GM18502 (cell line): ENCODE data around the gene FBXO42.
"Not testable (repeated sequence)": the region's sequence is repeated elsewhere in the genome, so short reads cannot be mapped to it uniquely, and the experiment has no call there.

Experiments used
- ATAC-seq: cut with Tn5 transposase; IDR thresholded peaks from one replicate; pipeline ENCODE4 v1.9.1; 2021; ENCODE audit warnings: mild to moderate bottlenecking; ENCODE audit not compliant: unreplicated experiment, poor library complexity

Gene FBXO42

GRCh38 chr1:16275591-16275990, 76.7 kb downstream of the FBXO42 start:
- no peak for ATAC-seq

- no peak for ATAC-seq
Measured at GRCh38 chr1:16267690-16268180, 84.5 kb downstream of the FBXO42 start.

- ATAC-seq: no peak
Measured at GRCh38 chr1:16266411-16267118, 85.7 kb downstream of the FBXO42 start.

- ATAC-seq: no peak
Measured at GRCh38 chr1:16262067-16262466, 90.2 kb downstream of the FBXO42 start.

- ATAC-seq: no peak
Measured at GRCh38 chr1:16260814-16261213, 91.5 kb downstream of the FBXO42 start.

- ATAC-seq: no peak
Measured at GRCh38 chr1:16258591-16259135, 93.6 kb downstream of the FBXO42 start.

- ATAC-seq: no peak
Measured at GRCh38 chr1:16257968-16258367, 94.3 kb downstream of the FBXO42 start.

- ATAC-seq: not testable (repeated sequence)
Measured at GRCh38 chr1:16257556-16257955, 94.7 kb downstream of the FBXO42 start.

GRCh38 chr1:16256478-16256877, 95.8 kb downstream of the FBXO42 start:
- ATAC-seq: no peak

- no peak for ATAC-seq
Measured at GRCh38 chr1:16254263-16254928, 97.9 kb downstream of the FBXO42 start.

GRCh38 chr1:16253332-16253922, 98.9 kb downstream of the FBXO42 start:
- no peak for ATAC-seq

GRCh38 chr1:16252912-16253311, 99.4 kb downstream of the FBXO42 start:
- ATAC-seq: no peak

GRCh38 chr1:16251381-16251780, 100.9 kb downstream of the FBXO42 start:
- no peak for ATAC-seq

- ATAC-seq: no peak
Measured at GRCh38 chr1:16250524-16251251, 101.6 kb downstream of the FBXO42 start.

GRCh38 chr1:16249596-16250241, 102.6 kb downstream of the FBXO42 start:
- no peak for ATAC-seq

GRCh38 chr1:16248603-16249516, 103.4 kb downstream of the FBXO42 start:
- peak; percentile 54 for ATAC-seq

GRCh38 chr1:16248007-16248436, 104.3 kb downstream of the FBXO42 start:
- ATAC-seq: no peak

GRCh38 chr1:16247441-16247840, 104.8 kb downstream of the FBXO42 start:
- no peak for ATAC-seq

GRCh38 chr1:16246961-16247360, 105.3 kb downstream of the FBXO42 start:
- ATAC-seq: no peak
